ENCODE data around the gene KAT6B.
A peak's percentile ranks its signal among the peaks of the same experiment; 100 is the strongest.

KAT6B gene

GRCh38 chr10:74823791-74824183 lies 2.6 kb upstream of the KAT6B start:
- no peak for DNase-seq (ENCODE audit: low spot score)

DNA sequence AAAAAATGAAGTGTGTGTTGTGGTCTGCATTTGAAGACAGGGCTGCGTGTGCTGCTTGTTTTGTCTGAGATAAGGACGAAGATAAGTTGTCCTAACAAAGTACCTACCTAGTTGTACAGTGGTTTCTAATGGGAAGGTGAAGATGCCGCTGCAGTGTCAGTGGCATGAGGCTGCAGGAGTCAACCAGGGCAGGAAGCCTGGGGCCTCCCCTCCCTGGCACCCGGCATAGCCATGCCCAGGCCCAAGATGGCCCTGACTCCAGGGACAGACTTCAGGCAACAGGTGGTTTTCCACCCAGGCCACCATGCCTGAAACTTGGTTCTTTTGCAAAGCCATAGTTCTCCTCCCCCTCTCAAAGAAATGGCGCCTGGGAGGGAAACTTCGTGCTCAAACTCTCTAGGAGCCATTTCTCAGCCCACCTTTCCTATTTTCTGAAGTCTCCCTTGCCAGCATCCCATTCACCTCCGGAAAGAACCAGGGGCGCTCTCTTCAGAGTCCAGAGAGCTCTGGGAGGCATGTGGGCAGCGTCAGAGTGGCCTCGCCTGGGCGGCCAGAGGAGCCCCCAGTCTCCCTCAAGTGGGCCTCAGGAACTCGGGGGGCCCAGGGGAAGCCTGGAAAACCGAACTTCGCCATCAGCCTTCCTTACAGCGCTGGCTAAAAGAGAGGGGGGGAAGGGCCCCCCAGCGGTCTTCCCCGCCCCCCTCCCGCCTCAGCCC lies 2.1 kb upstream of the KAT6B start:
- DNase-seq (ENCODE audit: low spot score) = peak; percentile 18

- DNase-seq (ENCODE audit: low spot score) = peak; percentile 45
Observed at GRCh38 chr10:74824900-74825370, 1.5 kb upstream of the KAT6B start.

- no peak for DNase-seq (ENCODE audit: low spot score)
Observed at GRCh38 chr10:74825371-74826141, 844 bp upstream of the KAT6B start.

GRCh38 chr10:74827045-74827441 lies 643 bp downstream of the KAT6B start:
- DNase-seq (ENCODE audit: low spot score) = no peak

DNA sequence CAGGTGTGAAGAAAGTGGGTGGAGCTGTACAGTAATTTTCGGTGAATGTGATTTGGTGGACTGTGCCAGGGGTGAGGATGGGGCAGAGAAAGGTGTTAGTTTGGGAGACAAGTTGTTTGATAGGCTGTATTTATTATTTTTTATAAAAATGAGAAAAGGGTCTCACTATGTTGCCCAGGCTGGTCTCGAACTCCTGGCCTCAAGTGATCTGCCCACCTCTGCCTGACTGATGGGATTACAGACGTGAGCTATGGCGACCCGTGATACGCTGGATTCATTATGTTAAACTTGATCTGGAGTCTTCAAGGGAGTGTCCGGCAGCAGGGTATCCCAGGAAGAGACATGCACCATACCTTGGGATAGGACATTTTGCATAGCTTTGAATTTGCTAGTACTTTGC lies 1.3 kb downstream of the KAT6B start:
- no peak for DNase-seq (ENCODE audit: low spot score)

GRCh38 chr10:74828946-74829345 lies 2.5 kb downstream of the KAT6B start:
- DNase-seq (ENCODE audit: low spot score) = no peak

GRCh38 chr10:74831518-74832120 lies 5.2 kb downstream of the KAT6B start:
- no peak for DNase-seq (ENCODE audit: low spot score)

DNA sequence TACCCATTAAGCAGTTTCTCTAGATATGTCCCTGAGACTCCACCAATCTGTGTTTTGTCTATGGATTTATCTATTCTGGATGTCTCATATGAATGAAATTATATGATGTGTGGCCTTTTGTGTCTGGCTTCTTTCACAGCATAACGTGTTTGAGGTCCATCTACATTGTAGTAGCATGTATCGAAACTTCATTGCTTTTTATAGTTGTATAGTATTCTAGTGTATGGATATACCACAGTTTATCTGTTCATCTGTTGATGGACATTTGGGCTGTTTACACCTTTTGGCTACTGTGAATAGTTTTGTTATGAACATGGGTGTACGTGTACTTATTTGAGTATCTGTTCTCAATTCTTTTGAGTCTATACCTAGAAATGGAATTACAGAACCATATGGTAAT lies 9.6 kb downstream of the KAT6B start:
- DNase-seq (ENCODE audit: low spot score) = no peak

DNA sequence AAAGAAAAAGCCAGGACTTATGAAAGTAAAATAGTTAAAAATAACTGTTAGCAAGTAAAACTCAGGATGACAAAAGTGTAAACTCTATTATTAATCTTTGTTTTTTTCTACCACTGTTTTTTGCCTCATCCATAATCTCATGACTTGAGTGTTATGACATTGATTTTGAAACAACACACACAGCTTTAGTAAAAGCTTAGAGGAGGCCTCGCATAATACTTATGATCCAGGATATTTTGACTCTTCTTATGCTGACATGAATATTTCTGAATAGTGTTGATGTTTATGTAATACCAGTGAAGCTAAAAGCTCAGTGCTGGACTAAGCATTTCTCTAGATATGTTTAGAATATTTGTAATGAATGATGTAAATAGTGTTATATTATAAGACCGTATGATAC lies 10.5 kb downstream of the KAT6B start:
- DNase-seq (ENCODE audit: low spot score) = no peak

- DNase-seq (ENCODE audit: low spot score) = no peak
Observed at GRCh38 chr10:74837743-74838142, 11.3 kb downstream of the KAT6B start.

GRCh38 chr10:74839708-74840107 lies 13.3 kb downstream of the KAT6B start:
- DNase-seq (ENCODE audit: low spot score) = no peak

- no peak for DNase-seq (ENCODE audit: low spot score)
Observed at GRCh38 chr10:74841265-74841973, 15.0 kb downstream of the KAT6B start.

- no peak for DNase-seq (ENCODE audit: low spot score)
Observed at GRCh38 chr10:74842301-74842954, 16.0 kb downstream of the KAT6B start.

DNA sequence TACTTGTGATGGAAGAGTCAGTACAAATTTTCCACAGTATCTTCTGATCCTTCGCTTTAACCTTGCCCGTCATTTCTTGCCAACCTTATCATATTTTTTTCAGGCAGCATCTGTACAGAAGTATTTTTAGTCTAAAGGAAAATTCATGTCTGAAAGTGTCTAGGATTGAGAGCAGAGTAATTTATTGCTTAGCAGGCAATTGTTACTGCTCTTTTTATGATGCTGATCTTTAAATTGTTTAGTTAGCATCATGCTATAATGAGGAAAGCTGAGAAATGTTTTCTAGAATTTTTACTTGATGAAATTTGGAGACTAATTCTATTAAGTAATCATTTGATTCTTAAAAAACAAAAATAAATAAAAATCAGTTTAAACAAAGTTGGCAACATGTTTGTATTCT lies 20.6 kb downstream of the KAT6B start:
- DNase-seq (ENCODE audit: low spot score) = no peak

GRCh38 chr10:74851831-74852230 lies 25.4 kb downstream of the KAT6B start:
- no peak for DNase-seq (ENCODE audit: low spot score)

- no peak for DNase-seq (ENCODE audit: low spot score)
Observed at GRCh38 chr10:74852381-74852780, 26.0 kb downstream of the KAT6B start.

- no peak for DNase-seq (ENCODE audit: low spot score)
Observed at GRCh38 chr10:74854610-74855009, 28.2 kb downstream of the KAT6B start.

- DNase-seq (ENCODE audit: low spot score) = no peak
Observed at GRCh38 chr10:74855027-74855426, 28.6 kb downstream of the KAT6B start.

GRCh38 chr10:74855439-74855838 lies 29.0 kb downstream of the KAT6B start:
- no peak for DNase-seq (ENCODE audit: low spot score)

DNA sequence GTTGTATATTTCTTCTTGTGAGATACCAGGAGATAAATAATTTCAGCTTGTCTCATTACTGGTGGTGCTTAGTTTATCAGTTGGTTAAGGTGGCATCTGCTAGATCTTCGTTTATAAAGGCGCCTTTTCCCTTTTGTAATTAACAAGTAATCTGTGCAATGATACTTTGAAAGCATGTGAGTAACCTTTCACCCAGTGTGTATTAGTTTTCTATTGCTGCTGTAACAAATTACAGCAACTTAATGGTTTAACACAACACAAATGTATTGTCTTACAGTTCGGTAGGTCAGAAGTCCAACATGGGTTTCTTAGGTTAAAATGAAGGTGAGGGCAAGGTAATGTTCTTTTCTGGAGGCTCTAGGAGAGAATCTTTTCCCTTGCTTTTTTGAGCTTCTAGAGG lies 30.5 kb downstream of the KAT6B start:
- no peak for DNase-seq (ENCODE audit: low spot score)

- no peak for DNase-seq (ENCODE audit: low spot score)
Observed at GRCh38 chr10:74857586-74857985, 31.2 kb downstream of the KAT6B start.
